Measurements from ENCODE around the gene TMA7. TPM values are rescaled to one million over a fixed set of nuclear protein-coding genes. Genes with fewer than 3 reads are reported as not detected.

The TMA7 gene
- total RNA-seq, 1 donor from 2014 or later, result 184 TPM

DNA sequence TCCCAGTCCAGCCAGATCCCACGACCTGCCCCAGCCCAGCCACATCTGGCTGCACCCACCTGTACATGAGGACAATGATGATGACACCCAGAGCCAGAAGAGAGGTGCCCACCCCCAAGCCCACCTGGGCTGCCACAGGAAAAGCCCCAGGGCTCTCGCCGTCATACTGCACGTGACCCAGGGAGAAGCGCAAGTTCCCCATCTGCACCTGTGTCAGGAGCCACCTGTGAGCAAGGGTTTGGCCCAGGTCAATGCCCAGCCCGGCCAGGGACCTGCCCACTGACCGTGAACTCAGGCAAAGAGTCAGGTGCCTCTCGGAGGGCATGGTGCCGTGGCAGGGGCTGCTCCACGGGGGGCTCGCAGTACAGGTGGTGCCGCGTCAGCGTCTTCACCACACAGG lies 26.4 kb upstream of the TMA7 start:
- Mint-ChIP-seq H3K9me3 (ENCODE audit: low read depth) (no peaks in the 10 kb centered on the region), H3K4me3 (ENCODE audit: unreplicated experiment) (no peak overlapping the region), H3K4me1 (ENCODE audit: low read depth) (no peaks in the 10 kb centered on the region), H3K36me3 (ENCODE audit: low read depth) (peaks cover 57% of the 10 kb centered on the region), H3K27me3 (ENCODE audit: low read depth) (no peaks in the 10 kb centered on the region), H3K27ac (ENCODE audit: unreplicated experiment) (no peak overlapping the region)
- DNase-seq (ENCODE audit: low spot score), result peak; percentile 83
- TF ChIP-seq, protein P1, sequence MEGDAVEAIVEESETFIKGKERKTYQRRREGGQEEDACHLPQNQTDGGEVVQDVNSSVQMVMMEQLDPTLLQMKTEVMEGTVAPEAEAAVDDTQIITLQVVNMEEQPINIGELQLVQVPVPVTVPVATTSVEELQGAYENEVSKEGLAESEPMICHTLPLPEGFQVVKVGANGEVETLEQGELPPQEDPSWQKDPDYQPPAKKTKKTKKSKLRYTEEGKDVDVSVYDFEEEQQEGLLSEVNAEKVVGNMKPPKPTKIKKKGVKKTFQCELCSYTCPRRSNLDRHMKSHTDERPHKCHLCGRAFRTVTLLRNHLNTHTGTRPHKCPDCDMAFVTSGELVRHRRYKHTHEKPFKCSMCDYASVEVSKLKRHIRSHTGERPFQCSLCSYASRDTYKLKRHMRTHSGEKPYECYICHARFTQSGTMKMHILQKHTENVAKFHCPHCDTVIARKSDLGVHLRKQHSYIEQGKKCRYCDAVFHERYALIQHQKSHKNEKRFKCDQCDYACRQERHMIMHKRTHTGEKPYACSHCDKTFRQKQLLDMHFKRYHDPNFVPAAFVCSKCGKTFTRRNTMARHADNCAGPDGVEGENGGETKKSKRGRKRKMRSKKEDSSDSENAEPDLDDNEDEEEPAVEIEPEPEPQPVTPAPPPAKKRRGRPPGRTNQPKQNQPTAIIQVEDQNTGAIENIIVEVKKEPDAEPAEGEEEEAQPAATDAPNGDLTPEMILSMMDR (IDR thresholded peaks at IDR 0.05), result no peak

DNA sequence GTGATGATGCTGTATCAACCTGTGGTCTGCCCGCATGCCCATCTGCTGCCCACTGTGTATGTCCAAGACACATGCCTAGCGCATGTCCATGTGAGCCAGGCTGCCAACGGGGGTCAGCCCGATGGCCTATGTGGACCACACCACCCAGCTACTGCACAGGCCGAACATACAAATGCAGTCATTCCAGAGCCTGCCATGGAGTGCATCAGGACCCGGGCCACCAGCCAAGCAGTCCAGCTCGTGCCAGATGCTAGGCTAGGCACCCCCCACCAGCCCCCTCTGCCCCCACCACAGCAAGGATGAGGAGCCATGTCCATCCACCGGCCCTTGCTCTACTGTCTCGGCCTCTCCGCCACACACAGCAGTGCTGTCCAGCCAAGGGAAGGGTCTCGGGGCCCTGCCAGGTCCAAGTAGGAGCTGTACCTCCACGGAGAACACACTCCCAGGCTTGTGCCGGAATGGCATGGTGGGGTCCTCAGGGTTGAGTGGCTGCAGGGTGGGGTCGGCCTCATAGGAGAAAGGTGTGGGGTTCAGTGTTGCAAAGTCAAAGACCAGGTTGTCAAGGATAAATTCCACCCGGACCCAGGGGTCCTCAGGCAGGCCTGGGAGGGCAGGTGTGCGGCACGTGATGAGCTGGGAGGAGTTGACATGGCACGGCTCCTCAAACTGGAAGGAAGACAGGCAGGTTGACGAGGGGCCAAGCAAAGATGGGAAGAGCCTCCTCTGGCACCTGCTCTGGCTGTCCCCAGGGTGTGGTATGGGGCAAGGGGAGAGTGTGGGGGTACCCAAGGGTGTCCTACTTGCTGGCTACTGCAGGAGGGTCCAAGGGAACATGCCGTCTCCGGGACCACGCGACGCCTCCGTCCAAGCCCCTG lies 25.4 kb upstream of the TMA7 start:
- H3K27ac Mint-ChIP-seq (ENCODE audit: unreplicated experiment), result no peak overlapping the region
- H3K4me1 Mint-ChIP-seq (ENCODE audit: low read depth), result no peaks in the 10 kb centered on the region
- no peak overlapping the region for H3K4me3 Mint-ChIP-seq (ENCODE audit: unreplicated experiment)
- H3K27me3 Mint-ChIP-seq (ENCODE audit: low read depth), result no peaks in the 10 kb centered on the region
- TF ChIP-seq, protein P1 (IDR thresholded peaks at IDR 0.05), result no peak
- H3K36me3 Mint-ChIP-seq (ENCODE audit: low read depth), result peaks cover 50% of the 10 kb centered on the region
- peak; percentile 77 for DNase-seq (ENCODE audit: low spot score)
- no peaks in the 10 kb centered on the region for H3K9me3 Mint-ChIP-seq (ENCODE audit: low read depth)

DNA sequence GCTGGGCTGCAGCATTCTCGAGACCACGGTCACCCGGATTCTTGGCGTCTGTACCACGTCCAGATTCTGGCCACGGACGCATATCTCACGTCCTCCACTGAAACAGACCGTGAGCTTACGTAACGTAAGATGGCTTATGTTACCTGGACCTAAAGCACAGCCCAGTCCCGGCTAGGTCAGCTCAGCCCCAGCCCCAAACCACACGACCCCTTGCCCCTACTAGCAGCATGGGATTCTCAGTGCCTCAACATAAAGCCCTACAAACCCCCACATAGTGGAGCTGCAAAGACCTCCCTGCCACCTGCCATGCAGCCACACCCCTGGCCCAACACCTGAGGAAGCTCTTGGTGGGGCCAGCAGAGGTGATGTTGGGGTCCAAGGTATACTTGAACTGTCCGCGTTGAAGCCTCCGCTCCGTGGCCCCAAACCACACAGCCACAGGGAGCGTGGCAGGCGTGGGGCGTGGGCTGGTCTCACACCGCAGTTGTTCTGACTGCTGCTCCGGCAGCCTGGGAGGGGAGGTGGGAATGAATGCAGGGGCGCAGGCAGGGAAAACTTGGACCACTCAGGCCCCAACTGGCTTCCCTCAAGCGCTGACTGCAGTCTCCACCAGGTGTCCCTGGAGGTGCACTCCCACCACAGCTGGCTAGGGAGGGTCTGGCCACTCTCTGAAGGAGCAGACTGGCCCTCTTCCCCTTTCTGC lies 24.7 kb upstream of the TMA7 start:
- peak; percentile 64 for DNase-seq (ENCODE audit: low spot score)
- Mint-ChIP-seq H3K4me3 (ENCODE audit: unreplicated experiment) (no peak overlapping the region), H3K27me3 (ENCODE audit: low read depth) (no peaks in the 10 kb centered on the region), H3K27ac (ENCODE audit: unreplicated experiment) (no peak overlapping the region), H3K9me3 (ENCODE audit: low read depth) (no peaks in the 10 kb centered on the region), H3K4me1 (ENCODE audit: low read depth) (no peaks in the 10 kb centered on the region), H3K36me3 (ENCODE audit: low read depth) (peaks cover 46% of the 10 kb centered on the region)
- TF ChIP-seq, protein P1 (IDR thresholded peaks at IDR 0.05), result peak; percentile 8

DNA sequence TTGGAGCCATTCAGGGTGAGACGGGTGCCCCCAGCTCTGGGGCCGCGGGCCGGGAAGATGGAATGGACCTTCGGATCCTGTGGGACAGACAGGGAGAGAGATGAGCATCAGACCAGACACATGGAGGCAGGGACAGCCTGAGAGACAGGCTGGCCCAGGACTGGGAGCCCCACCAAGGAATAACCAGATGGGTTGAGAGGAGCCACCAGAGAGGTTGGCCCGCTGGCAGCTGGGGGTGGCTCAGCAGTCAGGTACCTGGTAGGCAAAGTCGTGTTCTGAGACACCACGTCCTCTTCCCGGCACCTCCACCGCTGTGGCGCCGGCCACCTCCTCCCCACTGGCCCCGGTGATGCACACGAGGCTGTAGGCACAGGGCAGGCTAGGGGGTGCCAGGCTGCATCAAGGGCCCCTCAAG lies 24.0 kb upstream of the TMA7 start:
- DNase-seq (ENCODE audit: low spot score), result peak; percentile 74
- Mint-ChIP-seq H3K4me3 (ENCODE audit: unreplicated experiment) (no peak overlapping the region), H3K9me3 (ENCODE audit: low read depth) (no peaks in the 10 kb centered on the region), H3K4me1 (ENCODE audit: low read depth) (no peaks in the 10 kb centered on the region), H3K27me3 (ENCODE audit: low read depth) (no peaks in the 10 kb centered on the region), H3K36me3 (ENCODE audit: low read depth) (peaks cover 43% of the 10 kb centered on the region), H3K27ac (ENCODE audit: unreplicated experiment) (no peak overlapping the region)
- TF ChIP-seq, protein P1 (IDR thresholded peaks at IDR 0.05), result no peak

DNA sequence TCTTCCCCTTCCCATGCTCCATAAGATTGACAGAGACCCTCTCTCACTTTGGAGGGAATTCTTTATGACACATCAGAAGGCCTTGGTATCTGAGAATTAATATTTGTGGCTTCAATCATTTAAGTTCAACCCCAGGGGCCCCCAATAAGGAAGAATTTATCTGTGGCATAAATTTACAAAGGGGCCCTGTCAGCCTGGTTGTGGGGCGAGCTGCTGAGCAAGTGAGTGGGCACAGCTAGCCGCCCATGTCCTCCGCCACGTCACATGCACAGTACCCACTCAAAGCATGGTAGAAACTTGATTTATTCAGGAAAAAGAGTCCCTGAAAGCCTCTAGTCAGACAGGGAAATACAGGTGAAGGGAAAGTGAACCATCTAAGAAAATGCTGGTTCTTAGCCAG lies 23.5 kb upstream of the TMA7 start:
- DNase-seq (ENCODE audit: low spot score), result peak; percentile 34
- Mint-ChIP-seq H3K4me3 (ENCODE audit: unreplicated experiment) (no peak overlapping the region), H3K4me1 (ENCODE audit: low read depth) (no peaks in the 10 kb centered on the region), H3K27me3 (ENCODE audit: low read depth) (no peaks in the 10 kb centered on the region), H3K36me3 (ENCODE audit: low read depth) (peaks cover 41% of the 10 kb centered on the region), H3K9me3 (ENCODE audit: low read depth) (no peaks in the 10 kb centered on the region), H3K27ac (ENCODE audit: unreplicated experiment) (no peak overlapping the region)
- TF ChIP-seq, protein P1 (IDR thresholded peaks at IDR 0.05), result no peak

Data from chondrocyte (in vitro differentiated cells).